ENCODE results near the gene CFDP1.

DNA sequence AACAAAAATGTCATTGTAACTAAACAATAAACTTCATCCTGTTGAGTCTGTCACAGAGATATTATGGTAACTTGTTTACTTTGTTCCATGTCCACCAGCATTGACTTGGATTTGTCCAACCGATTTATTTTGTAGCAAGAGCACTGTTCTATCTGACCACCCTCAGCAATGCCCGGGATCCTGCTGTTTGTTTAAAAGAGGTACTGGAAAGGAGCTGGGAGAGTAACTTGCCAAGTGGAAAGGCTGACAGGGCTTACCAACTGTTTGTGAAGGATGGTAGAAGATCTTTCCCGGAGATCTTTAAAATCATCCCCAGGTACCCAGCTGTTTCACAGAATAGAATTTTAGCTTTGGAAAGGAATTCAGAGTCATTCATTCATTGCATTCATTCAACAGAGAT, 122.8 kb downstream of the CFDP1 start:
- TF ChIP-seq, protein P1, sequence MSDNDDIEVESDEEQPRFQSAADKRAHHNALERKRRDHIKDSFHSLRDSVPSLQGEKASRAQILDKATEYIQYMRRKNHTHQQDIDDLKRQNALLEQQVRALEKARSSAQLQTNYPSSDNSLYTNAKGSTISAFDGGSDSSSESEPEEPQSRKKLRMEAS (IDR thresholded peaks at IDR 0.05; ENCODE audit: low read depth, low read length): no peak
- TF ChIP-seq, protein P2, sequence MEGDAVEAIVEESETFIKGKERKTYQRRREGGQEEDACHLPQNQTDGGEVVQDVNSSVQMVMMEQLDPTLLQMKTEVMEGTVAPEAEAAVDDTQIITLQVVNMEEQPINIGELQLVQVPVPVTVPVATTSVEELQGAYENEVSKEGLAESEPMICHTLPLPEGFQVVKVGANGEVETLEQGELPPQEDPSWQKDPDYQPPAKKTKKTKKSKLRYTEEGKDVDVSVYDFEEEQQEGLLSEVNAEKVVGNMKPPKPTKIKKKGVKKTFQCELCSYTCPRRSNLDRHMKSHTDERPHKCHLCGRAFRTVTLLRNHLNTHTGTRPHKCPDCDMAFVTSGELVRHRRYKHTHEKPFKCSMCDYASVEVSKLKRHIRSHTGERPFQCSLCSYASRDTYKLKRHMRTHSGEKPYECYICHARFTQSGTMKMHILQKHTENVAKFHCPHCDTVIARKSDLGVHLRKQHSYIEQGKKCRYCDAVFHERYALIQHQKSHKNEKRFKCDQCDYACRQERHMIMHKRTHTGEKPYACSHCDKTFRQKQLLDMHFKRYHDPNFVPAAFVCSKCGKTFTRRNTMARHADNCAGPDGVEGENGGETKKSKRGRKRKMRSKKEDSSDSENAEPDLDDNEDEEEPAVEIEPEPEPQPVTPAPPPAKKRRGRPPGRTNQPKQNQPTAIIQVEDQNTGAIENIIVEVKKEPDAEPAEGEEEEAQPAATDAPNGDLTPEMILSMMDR (IDR thresholded peaks at IDR 0.05; ENCODE audit: low read depth, low read length): no peak
